A673 (cell line): ENCODE results near the gene FGD4. TPM values are rescaled to one million over a fixed set of nuclear protein-coding genes. Genes with fewer than 3 reads are reported as not detected.

ENCODE experiments used
- BruUV-seq: library from RNA; stranded (reverse); fragments of 400-500 nt; replicated peaks from 2 replicates; lab custom pipeline; 2021; lab: Mats Ljungman, UMichigan
- CTCF ChIA-PET: fragments of 300-600 bp; sonication (Branson Sonifier 250); formaldehyde crosslinking; loops from one replicate; lab custom pipeline; 2022; ENCODE audit warnings: antibody characterized with exemption; lab: Charles Lee
- POLR2A ChIA-PET: fragments of 300-600 bp; sonication (Branson Sonifier 250); formaldehyde crosslinking; loops from one replicate; lab custom pipeline; 2022; ENCODE audit warnings: antibody characterized with exemption; ENCODE audit not compliant: low non-redundant PET; lab: Charles Lee
- DNase-seq: peaks from one replicate; pipeline ENCODE4 v3.0.0-alpha.2; 2015; ENCODE audit warnings: low spot score
- H3K27ac ChIP-seq: fragments of 200-600 bp; sonication (generic); 2 replicates; pipeline ENCODE4 v1.5.1; 2016; ENCODE audit warnings: mixed run types, low read depth, mild to moderate bottlenecking, mixed read lengths, antibody characterized with exemption, low read length; ENCODE audit not compliant: poor library complexity, severe bottlenecking
- H3K27me3 ChIP-seq: fragments of 200-600 bp; sonication (generic); replicated peaks from 2 replicates; pipeline ENCODE4 v1.6.1; 2017; ENCODE audit warnings: mixed run types, low read depth, mild to moderate bottlenecking, mixed read lengths, antibody characterized with exemption, low read length; ENCODE audit not compliant: insufficient read depth, poor library complexity
- H3K36me3 ChIP-seq: fragments of 200-600 bp; sonication (generic); 2 replicates; pipeline ENCODE4 v1.6.1; 2016; ENCODE audit warnings: mixed run types, mild to moderate bottlenecking, mixed read lengths, antibody characterized with exemption, low read length; ENCODE audit not compliant: insufficient read depth, poor library complexity, severe bottlenecking
- H3K4me1 ChIP-seq: fragments of 200-600 bp; sonication (generic); 2 replicates; pipeline ENCODE4 v1.6.1; 2017; ENCODE audit warnings: mixed run types, mild to moderate bottlenecking, mixed read lengths, antibody characterized with exemption, low read length; ENCODE audit not compliant: insufficient read depth, poor library complexity, severe bottlenecking
- H3K4me3 ChIP-seq: fragments of 200-600 bp; sonication (generic); 2 replicates; pipeline ENCODE4 v1.5.1; 2016; ENCODE audit warnings: low read depth, mixed run types, mild to moderate bottlenecking, mixed read lengths, low read length; ENCODE audit not compliant: poor library complexity, severe bottlenecking
- H3K9me3 ChIP-seq: fragments of 200-600 bp; sonication (generic); 2 replicates; pipeline ENCODE4 v1.6.1; 2016; ENCODE audit warnings: mixed run types, low read depth, mild to moderate bottlenecking, mixed read lengths, antibody characterized with exemption, low read length; ENCODE audit not compliant: poor library complexity, severe bottlenecking
- CTCF ChIP-seq: fragments of 300-800, 200-600 bp; sonication (generic); conservative IDR thresholded peaks from 2 replicates; pipeline ENCODE4 v1.5.1; 2017; ENCODE audit warnings: low read depth, mild to moderate bottlenecking, antibody characterized with exemption, low read length, moderate library complexity, mixed read lengths
- EZH2 ChIP-seq: fragments of 200-600 bp; sonication (generic); IDR thresholded peaks from 2 replicates; pipeline ENCODE4 v1.6.1; 2017; ENCODE audit warnings: borderline replicate concordance, low read depth, mild to moderate bottlenecking, mixed read lengths, antibody characterized with exemption, low read length; ENCODE audit not compliant: poor library complexity, severe bottlenecking
- intact Hi-C: fragments of 100-400 bp; cut with micrococcal nuclease; formaldehyde crosslinking; loops from one replicate; pipeline ENCODE4 v1.10.0; 2022; ENCODE audit not compliant: unreplicated experiment
- total RNA-seq: library from RNA; stranded (reverse); gene quantifications from 2 replicates; pipeline ENCODE4 v1.2.3, GENCODE V29; 2021

Gene FGD4
- total RNA-seq, 1 experiment from 2014 or later: 21.5 TPM

GRCh38 chr12:32482226-32482625 is 82.9 kb downstream of the FGD4 start:
- Histone ChIP-seq H3K4me1 (peaks cover 17% of the 10 kb centered on the region), H3K4me3 (no peak overlapping the region), H3K27me3 (no peaks in the 10 kb centered on the region), H3K36me3 (no peaks in the 10 kb centered on the region), H3K9me3 (no peaks in the 10 kb centered on the region), H3K27ac (no peak overlapping the region)
- CTCF ChIA-PET: no interaction called here
- intact Hi-C loops: no loop called here
- no peak for DNase-seq
- POLR2A ChIA-PET: no interaction called here
- no peak for TF ChIP-seq EZH2
- no peak for TF ChIP-seq CTCF
- BruUV-seq: no TSS peak

DNA sequence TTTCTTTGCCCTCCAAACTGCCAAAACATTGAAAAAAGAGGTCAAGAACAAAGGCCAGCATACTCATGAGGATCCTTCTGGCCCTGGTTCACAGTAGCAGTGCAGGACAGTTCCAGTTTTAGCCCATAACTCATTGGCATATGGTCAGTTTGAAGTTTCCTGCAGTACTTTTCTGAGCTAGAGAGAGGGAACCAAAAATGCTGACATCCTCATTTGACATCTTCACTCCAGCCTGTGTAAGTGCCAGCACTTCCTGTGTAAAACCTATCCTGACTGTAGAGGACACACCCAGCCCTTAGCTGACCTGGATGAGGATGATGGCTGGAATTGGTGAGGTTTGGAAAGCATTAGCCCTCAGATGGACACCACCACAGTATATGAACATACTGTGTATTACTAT is 84.1 kb downstream of the FGD4 start:
- intact Hi-C loops: no loop called here

GRCh38 chr12:32483993-32484392 is 84.6 kb downstream of the FGD4 start:
- intact Hi-C loops: no loop called here
- H3K27me3 ChIP-seq: no peaks in the 10 kb centered on the region
- CTCF ChIA-PET: no interaction called here
- H3K4me1 ChIP-seq: peaks cover 13% of the 10 kb centered on the region
- POLR2A ChIA-PET: no interaction called here
- H3K9me3 ChIP-seq: no peaks in the 10 kb centered on the region
- TF ChIP-seq EZH2 (no peak), CTCF (no peak)
- no peak for DNase-seq
- no peak overlapping the region for H3K27ac ChIP-seq
- no TSS peak for BruUV-seq
- H3K4me3 ChIP-seq: no peak overlapping the region
- H3K36me3 ChIP-seq: no peaks in the 10 kb centered on the region

More for the DNA sequence above, 84.1 kb downstream of the FGD4 start:
- Histone ChIP-seq H3K27me3 (no peaks in the 10 kb centered on the region), H3K27ac (no peak overlapping the region), H3K36me3 (no peaks in the 10 kb centered on the region), H3K4me3 (no peak overlapping the region), H3K9me3 (no peaks in the 10 kb centered on the region), H3K4me1 (peaks cover 17% of the 10 kb centered on the region)
- BruUV-seq: no TSS peak
- no peak for TF ChIP-seq CTCF
- TF ChIP-seq EZH2: no peak
- ChIA-PET CTCF (no interaction called here), POLR2A (no interaction called here)
- DNase-seq: no peak
